AG04450 (cell line): ENCODE data around the gene ANKRD34B. TPM values are rescaled to one million over a fixed set of nuclear protein-coding genes. Genes with fewer than 3 reads are reported as not detected.

ENCODE experiments used
- CTCF ChIA-PET: fragments of 300-600, 350-600 bp; formaldehyde crosslinking; extraction: SDS; loops from one replicate; lab custom pipeline; 2022; ENCODE audit warnings: antibody characterized with exemption, inconsistent platforms; lab: Charles Lee
- POLR2A ChIA-PET: fragments of 350-600 bp; formaldehyde crosslinking; extraction: SDS; loops from one replicate; lab custom pipeline; 2021; ENCODE audit warnings: antibody characterized with exemption, inconsistent platforms; lab: Yijun Ruan, JAX
- DNase-seq: peaks from one replicate; pipeline ENCODE4 v3.0.0-alpha.2; 2011; ENCODE audit warnings: low read depth, low spot score
- H3K27ac ChIP-seq: one replicate; pipeline ENCODE4 v1.5.1; 2012; ENCODE audit warnings: low read depth, low read length, control low read depth
- H3K27me3 ChIP-seq: one replicate; pipeline ENCODE4 v1.6.0; 2012; ENCODE audit warnings: low read length; ENCODE audit not compliant: control insufficient read depth, insufficient read depth
- H3K4me3 ChIP-seq: 2 replicates; pipeline ENCODE4 v1.5.1; 2011; ENCODE audit warnings: mild to moderate bottlenecking, low read depth, low read length, control low read depth
- H3K9me3 ChIP-seq: 2 replicates; pipeline ENCODE4 v1.5.1; 2012; ENCODE audit warnings: low read length; ENCODE audit not compliant: control insufficient read depth, insufficient read depth
- CTCF ChIP-seq: IDR thresholded peaks from 2 replicates; pipeline ENCODE4 v1.5.1; 2011; ENCODE audit warnings: low read depth, low read length, control low read depth, inconsistent platforms
- polyA plus RNA-seq: library from polyadenylated mRNA; depleted of rRNA; stranded (reverse); fragments of >200 nt; gene quantifications from 2 replicates; pipeline ENCODE4 v1.2.3, GENCODE V29; 2011

Gene ANKRD34B
- polyA plus RNA-seq, 1 experiment = not detected

- Histone ChIP-seq H3K9me3 (no peaks in the 10 kb centered on the region), H3K4me3 (no peak overlapping the region), H3K27ac (no peak overlapping the region), H3K27me3 (peaks cover 2% of the 10 kb centered on the region)
- CTCF ChIA-PET = no interaction called here
- POLR2A ChIA-PET = no interaction called here
- TF ChIP-seq CTCF = no peak
- DNase-seq = no peak
These were observed 24.7 kb upstream of the ANKRD34B start for GRCh38 chr5:80594810-80595209.

DNA sequence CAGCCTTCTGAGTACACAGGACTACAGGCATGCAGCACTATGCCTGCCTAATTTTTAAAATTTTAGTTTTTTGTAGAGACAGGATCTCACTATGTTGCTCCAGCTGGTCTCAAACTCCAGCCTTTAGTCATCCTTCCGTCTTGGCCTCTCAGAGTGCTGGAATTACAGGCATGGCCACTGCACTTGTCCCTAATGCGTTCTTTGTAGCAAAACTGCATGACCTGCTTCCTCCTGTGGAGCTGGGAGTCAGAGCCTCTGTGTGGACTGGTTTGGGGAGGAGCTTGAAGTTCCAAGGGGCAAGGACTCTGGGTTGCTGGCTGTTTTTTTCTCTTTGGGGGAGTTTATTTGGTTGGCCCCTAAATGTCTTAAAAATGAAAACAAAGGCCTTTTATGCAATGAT is 22.7 kb upstream of the ANKRD34B start:
- no peak for DNase-seq
- Histone ChIP-seq H3K4me3 (no peak overlapping the region), H3K27ac (no peak overlapping the region), H3K27me3 (peaks cover 2% of the 10 kb centered on the region), H3K9me3 (no peaks in the 10 kb centered on the region)
- ChIA-PET CTCF (no interaction called here), POLR2A (interaction anchor here (0.5 kb wide), 1 partner anchor 72 kb away, joined by 5 read pairs; no protein-coding TSS in a partner anchor)
- TF ChIP-seq CTCF = no peak

DNA sequence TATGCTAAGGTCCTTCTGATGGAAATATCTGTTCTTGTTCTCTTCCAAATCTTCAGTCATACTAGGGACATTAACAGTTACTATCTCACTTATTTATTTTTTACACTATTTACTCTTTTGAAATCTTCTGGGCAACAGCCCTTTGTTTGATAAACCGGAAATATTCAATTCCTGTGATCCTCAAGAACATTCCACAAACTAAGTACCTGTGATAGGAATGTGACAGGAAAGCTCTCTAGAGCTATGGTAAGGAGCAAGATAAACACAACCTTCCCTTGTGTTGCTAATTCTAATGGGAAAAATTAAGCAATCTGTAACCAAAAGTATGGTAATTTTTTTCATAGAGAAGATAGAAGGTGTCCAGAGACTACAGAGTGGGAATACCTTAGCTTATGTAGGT is 22.0 kb upstream of the ANKRD34B start:
- no peak for DNase-seq
- no peak for TF ChIP-seq CTCF
- Histone ChIP-seq H3K4me3 (no peak overlapping the region), H3K27ac (no peak overlapping the region), H3K9me3 (no peaks in the 10 kb centered on the region), H3K27me3 (peaks cover 2% of the 10 kb centered on the region)
- ChIA-PET POLR2A (interaction anchor here (0.5 kb wide), 1 partner anchor 71 kb away, joined by 5 read pairs; no protein-coding TSS in a partner anchor), CTCF (no interaction called here)

- H3K4me3 ChIP-seq = no peak overlapping the region
- ChIA-PET CTCF (interaction anchor here (0.7 kb wide), 1 partner anchor 283 kb away, joined by 3 read pairs; no protein-coding TSS in a partner anchor), POLR2A (no interaction called here)
- no peak for TF ChIP-seq CTCF
- no peak for DNase-seq
- no peak overlapping the region for H3K27ac ChIP-seq
- peaks cover 2% of the 10 kb centered on the region for H3K27me3 ChIP-seq
- H3K9me3 ChIP-seq = no peaks in the 10 kb centered on the region
These were observed 21.3 kb upstream of the ANKRD34B start for GRCh38 chr5:80591352-80591751.

- CTCF ChIA-PET = no interaction called here
- POLR2A ChIA-PET = no interaction called here
- H3K4me3 ChIP-seq = no peak overlapping the region
- no peak for TF ChIP-seq CTCF
- no peak overlapping the region for H3K27ac ChIP-seq
- no peak for DNase-seq
- H3K9me3 ChIP-seq = no peaks in the 10 kb centered on the region
- no peaks in the 10 kb centered on the region for H3K27me3 ChIP-seq
These were observed 20.7 kb upstream of the ANKRD34B start for GRCh38 chr5:80590766-80591165.
